Coronary artery (tissue), 2 donors: ENCODE measurements around the gene MAGEB1.

Experiments
- DNase-seq: peaks from one replicate; pipeline ENCODE4 v3.0.0-alpha.2; 2017; ENCODE audit warnings: low spot score
- H3K27ac ChIP-seq, 2 donors: fragments of 200-600 bp; sonication (generic); one replicate each; pipeline ENCODE4 v1.5.1; 2016 to 2019
- H3K4me3 ChIP-seq: fragments of 200-600 bp; sonication (generic); 2 replicates; pipeline ENCODE4 v1.5.1; 2016; ENCODE audit warnings: mild to moderate bottlenecking, moderate library complexity
- TF ChIP-seq, protein P1 (sequence below): fragments of 200-600 bp; sonication (generic); IDR thresholded peaks from one replicate; pipeline ENCODE4 v1.5.1; 2019; ENCODE audit warnings: antibody characterized with exemption

Gene MAGEB1

DNA sequence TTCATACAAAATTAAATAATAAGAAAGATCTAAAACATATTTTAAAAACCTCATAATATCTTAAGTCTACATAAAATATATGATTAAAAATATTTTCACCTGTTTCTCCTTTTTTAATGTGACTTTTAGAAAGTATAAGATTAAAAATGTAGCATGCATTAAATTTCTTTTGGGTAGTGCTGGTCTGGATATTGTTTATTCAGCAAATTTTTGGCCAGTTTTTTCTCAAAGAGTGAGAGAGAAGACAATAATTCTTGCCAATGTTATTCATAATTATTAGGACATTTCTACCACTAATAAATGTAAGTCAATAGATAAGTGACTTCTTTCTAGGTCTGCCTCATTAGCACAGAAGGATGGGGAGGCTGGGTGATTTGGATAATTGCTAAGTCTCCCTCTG, 14.1 kb downstream of the MAGEB1 start:
- Histone ChIP-seq H3K27ac (no peak overlapping the region), H3K4me3 (no peak overlapping the region)
- TF ChIP-seq, protein P1, sequence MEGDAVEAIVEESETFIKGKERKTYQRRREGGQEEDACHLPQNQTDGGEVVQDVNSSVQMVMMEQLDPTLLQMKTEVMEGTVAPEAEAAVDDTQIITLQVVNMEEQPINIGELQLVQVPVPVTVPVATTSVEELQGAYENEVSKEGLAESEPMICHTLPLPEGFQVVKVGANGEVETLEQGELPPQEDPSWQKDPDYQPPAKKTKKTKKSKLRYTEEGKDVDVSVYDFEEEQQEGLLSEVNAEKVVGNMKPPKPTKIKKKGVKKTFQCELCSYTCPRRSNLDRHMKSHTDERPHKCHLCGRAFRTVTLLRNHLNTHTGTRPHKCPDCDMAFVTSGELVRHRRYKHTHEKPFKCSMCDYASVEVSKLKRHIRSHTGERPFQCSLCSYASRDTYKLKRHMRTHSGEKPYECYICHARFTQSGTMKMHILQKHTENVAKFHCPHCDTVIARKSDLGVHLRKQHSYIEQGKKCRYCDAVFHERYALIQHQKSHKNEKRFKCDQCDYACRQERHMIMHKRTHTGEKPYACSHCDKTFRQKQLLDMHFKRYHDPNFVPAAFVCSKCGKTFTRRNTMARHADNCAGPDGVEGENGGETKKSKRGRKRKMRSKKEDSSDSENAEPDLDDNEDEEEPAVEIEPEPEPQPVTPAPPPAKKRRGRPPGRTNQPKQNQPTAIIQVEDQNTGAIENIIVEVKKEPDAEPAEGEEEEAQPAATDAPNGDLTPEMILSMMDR: no peak
- DNase-seq: no peak

- TF ChIP-seq, protein P1: no peak
- Histone ChIP-seq H3K4me3 (no peak overlapping the region), H3K27ac (no peak overlapping the region)
- no peak for DNase-seq
Observed at GRCh38 chrX:30262763-30263162, 15.8 kb downstream of the MAGEB1 start.

GRCh38 chrX:30270639-30271038, 23.7 kb downstream of the MAGEB1 start:
- no peak overlapping the region for H3K27ac ChIP-seq
- TF ChIP-seq, protein P1: no peak
- no peak for DNase-seq

GRCh38 chrX:30275498-30275897, 28.6 kb downstream of the MAGEB1 start:
- no peak overlapping the region for H3K4me3 ChIP-seq
- DNase-seq: no peak
- H3K27ac ChIP-seq: no peak overlapping the region
- TF ChIP-seq, protein P1: no peak

More at GRCh38 chrX:30270639-30271038, 23.7 kb downstream of the MAGEB1 start:
- no peak overlapping the region for H3K4me3 ChIP-seq

GRCh38 chrX:30278365-30278764, 31.4 kb downstream of the MAGEB1 start:
- no peak for DNase-seq
- TF ChIP-seq, protein P1: no peak
- no peak overlapping the region for H3K27ac ChIP-seq

GRCh38 chrX:30280428-30280827, 33.5 kb downstream of the MAGEB1 start:
- no peak for DNase-seq
- TF ChIP-seq, protein P1: no peak
- no peak overlapping the region for H3K4me3 ChIP-seq
- no peak overlapping the region for H3K27ac ChIP-seq

More at GRCh38 chrX:30278365-30278764, 31.4 kb downstream of the MAGEB1 start:
- no peak overlapping the region for H3K4me3 ChIP-seq

DNA sequence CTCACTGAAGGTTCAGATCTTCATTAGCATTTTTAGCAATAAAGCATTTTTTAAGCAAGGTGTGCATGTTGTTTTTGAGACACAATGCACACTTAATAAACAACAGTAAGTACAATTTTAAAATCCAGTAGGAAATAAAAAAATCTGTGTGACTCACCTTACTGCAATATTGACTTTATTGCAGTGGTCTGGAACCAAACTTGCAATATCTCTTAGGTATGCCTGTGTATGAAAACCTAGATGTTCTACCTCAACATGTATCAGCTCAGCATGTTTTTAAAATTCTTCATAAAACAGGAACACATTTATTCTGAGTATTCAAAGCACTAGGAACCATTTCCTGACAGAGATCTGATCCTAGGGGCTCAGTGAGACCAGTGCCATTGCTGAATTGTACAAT, 35.6 kb downstream of the MAGEB1 start:
- DNase-seq: no peak
- no peak overlapping the region for H3K4me3 ChIP-seq
- H3K27ac ChIP-seq: no peak overlapping the region
- TF ChIP-seq, protein P1: no peak
